NCI-H82 (cell line): Measurements from ENCODE around the gene LILRB5.
"Not testable (repeated sequence)": the region's sequence is repeated elsewhere in the genome, so short reads cannot be mapped to it uniquely, and the experiment has no call there.

ENCODE experiments used
- DNase-seq: peaks from one replicate; lab custom pipeline; 2025; lab: John Stamatoyannopoulos, UW

Gene LILRB5

GRCh38 chr19:54257116-54257480 lies at the start of gene LILRB5:
TSS of gene LILRB5 (minus strand) at chr19:54257273. CDS start at chr19:54257193, 80 bp downstream.
- DNase-seq = no peak

GRCh38 chr19:54305141-54305540 lies 48.1 kb upstream of the LILRB5 start:
- DNase-seq = no peak

- DNase-seq = no peak
These were observed 45.2 kb upstream of the LILRB5 start for GRCh38 chr19:54302257-54302656.

DNA sequence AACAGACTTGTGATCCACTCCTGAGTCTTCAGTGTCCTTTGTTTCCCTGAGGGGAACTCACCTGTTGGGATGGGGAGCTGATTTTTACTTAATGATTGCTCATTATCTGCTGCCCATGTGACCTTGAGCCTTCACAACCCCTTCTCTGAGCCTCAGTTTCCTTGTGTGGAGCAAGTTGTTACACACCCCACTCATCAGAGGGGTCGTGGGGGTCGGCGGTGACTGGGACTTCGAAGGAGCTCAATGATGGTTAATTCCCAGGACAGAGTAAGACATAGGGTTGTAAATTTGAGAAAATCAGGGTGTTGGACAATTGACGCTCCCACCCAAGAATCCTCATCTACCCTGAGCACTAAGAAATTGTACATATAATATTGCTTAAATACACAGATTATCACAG lies 42.4 kb upstream of the LILRB5 start:
- DNase-seq = no peak

DNA sequence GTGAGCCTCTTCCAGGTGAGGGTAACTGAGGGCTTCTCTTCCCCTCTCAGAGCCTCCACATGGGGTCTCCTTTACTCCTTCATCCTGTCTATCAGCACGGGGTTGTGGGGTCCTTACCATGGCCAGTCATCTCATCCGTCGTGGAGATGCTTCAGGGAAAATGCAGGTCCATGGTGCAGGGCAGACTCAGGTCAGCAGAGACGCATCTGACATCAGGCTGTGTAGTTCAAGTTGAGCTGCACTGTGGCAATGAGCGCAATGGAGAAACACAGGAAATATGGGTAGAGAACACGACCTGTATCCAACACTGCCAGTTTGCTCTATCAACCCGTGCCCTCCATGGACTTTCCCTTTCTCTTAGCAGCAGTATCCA lies 42.0 kb upstream of the LILRB5 start:
- no peak for DNase-seq

GRCh38 chr19:54298357-54299125 lies 41.5 kb upstream of the LILRB5 start:
- no peak for DNase-seq

- no peak for DNase-seq
These were observed 40.8 kb upstream of the LILRB5 start for GRCh38 chr19:54297759-54298305.

DNA sequence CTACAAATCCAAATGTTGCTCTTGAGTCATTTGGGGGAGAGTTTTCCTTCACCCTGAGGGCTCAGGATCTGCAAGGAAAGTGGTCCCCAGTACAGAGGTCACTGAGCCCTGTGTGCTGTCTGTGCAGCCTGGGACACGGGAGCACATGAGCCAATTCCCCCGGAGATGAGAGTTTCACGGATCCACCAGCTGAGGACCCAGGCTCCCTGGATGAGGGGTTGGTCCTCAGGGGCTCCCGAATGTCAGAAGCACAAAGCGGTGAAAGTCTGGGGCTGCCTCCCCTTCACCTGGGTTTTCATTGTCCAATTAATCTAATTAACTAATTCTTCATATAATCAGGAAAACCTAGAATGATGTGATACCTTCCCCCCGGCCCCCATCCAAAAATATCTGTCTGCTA lies 37.5 kb upstream of the LILRB5 start:
- no peak for DNase-seq

- DNase-seq = not testable (repeated sequence)
These were observed 32.1 kb upstream of the LILRB5 start for GRCh38 chr19:54289160-54289559.

DNA sequence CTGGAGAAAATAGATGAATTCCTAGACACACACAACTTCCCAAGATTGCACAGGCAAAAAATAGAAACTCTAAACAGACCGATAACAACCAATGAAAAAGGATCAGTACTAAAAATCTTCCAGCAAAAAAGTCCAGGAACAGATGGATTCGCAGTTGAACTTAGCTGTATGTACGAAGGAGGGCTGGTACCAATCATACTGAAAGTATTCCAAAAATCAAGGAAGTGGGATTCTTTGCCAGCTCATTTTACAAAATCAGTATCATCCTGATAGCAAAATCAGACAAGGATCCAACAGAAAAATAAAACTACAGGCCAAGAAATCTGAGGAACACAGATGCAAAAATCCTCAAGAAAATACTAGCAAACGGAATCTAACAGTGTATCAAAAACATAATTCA lies 30.4 kb upstream of the LILRB5 start:
- DNase-seq = no peak

DNA sequence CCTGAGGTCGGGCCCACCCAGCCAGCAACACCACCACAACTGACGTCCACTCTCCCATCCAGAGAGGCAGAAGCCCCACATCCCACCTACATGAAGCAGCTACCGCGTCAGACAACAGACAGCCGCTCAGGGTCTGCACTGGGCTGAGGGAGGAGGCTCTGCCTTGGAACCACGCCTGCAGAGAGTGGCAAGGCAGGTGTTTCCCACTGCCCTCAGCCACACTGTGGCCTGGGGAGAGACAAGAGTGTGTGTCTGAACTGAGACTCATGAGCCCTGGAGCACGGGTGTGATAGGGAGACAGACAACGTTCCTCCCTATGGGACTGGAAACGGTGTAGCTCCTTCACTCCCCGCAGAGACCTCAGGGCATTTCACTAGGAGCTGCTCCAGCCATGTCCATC lies 29.2 kb upstream of the LILRB5 start:
- not testable (repeated sequence) for DNase-seq

DNA sequence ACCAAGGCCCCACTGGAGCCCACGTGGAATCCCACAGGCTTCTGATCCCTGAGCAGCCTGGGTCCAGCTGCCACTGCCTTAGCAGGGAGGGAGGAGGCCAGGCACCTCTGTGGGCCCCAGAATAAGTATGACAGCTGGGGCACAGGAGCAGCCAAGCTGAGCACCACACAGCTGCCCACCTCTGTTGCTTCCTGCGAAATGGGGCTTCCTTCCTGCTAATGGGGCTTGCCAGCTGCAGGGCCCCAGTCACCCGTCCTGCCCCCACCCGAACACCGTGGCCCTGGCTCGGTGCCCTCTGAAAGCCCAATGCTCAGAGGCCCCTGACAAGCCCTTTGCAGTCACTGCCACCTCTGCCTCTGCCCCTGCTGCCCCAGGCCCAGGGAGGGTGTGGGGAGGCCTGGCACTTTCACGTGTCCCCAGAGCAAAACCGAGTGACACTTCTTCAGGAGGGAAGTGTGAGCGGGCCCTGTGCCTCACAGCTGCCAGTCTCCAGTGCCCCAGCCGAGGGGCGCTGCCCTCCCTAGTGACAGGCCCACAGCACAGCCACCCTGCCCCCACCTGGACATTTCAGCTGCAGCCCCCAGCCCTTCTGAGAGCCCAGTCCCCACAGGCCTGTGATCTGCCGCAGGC lies 28.5 kb upstream of the LILRB5 start:
- DNase-seq = not testable (repeated sequence)

DNA sequence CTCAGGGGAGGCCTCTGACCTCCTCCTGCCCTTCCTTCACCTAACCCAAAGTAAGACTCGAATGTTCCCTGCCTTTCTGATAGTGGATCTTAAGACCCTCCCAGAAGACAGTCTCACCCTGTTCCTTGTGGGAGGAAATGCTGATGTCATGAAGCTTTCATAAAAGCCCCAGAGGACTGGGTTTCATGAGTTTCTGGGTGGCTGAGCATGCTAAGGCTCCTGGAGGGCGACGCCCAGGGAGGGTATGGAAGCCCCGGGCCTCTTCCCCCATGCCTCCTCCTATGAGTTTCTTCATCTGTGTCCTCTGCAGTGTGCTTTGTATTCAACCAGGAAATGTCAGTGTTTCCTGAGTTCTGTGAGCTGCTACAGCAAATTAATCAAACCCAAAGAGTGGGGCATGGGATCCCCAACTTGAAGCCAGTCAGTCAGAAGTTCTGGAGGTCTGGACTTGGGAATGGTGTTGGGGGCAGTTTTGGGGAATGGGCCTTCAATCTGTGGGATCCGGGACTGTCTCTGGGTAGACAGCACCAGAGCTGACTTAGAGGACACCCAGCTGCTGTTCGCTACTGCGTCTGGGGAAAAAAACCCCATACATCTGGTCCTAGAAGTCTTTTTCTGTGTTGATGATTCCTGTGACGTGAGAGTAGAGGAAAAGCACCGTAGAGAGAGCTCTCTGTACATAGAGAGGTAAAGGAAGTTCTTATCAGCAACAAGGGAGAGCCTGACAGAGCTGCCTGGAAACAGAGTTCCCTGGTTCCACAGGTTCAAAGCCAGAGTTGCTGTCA lies 25.8 kb upstream of the LILRB5 start:
- no peak for DNase-seq

DNA sequence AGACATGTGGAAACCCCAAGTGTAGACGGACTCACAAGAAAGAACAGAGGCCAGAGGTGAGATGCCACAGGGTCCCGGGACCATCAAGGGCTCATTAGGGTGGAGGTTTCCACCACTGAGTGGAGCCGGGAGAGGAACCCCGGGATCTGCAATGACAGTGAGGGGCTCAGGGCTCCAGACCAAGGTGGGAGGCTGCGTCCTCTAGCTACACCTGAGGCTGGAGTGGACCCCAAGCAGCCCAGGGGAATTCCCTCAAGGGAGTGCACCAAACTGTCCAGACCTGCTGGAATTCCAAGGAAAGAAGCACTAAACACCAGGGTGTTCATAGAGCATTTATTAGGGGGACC lies 24.6 kb upstream of the LILRB5 start:
- DNase-seq = not testable (repeated sequence)

GRCh38 chr19:54281007-54281728 lies 24.1 kb upstream of the LILRB5 start, which contains the start of gene LILRB2:
TSS of gene LILRB2 (minus strand) at chr19:54281110. CDS start at chr19:54280496, 614 bp downstream.
- no peak for DNase-seq

DNA sequence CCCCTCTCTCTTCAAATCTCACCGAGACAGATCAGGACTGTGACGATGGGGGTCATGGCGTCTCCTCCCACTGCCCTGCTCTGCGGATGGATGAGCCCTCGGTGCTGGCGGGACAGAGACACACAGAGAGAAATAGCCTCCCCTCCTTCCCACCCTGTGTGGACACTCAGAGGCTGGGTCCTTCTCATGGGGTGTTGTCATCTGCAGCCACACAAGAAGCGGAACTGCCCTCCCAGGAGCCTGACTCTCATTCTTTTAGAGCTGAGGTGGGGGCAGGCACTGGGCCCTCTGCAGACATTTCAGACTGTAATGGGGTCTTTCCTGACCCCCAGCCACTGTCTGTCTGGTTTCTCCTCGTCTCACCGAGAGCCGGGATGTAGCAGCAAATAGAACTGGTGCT lies 23.4 kb upstream of the LILRB5 start:
- DNase-seq = not testable (repeated sequence)

DNA sequence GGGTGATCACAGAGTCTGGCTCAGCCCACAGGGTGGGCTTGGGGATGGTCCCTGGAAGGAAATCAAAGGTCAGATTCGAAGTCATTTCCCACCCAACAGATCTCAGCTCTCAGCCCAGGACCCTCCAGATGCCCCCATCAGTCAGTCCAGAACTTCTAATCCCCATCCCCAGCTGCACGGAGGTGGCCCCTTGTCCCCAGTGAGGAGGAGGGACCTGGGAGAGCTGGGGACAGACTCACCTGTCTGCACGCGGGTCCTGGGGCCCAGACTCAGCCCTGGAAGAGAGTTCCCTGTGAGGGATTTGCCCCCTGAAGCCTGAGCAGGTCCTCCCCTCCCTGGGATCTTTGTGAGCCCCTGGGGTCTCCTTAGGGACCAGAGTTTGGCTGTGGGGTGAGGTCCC lies 23.0 kb upstream of the LILRB5 start:
- not testable (repeated sequence) for DNase-seq

DNA sequence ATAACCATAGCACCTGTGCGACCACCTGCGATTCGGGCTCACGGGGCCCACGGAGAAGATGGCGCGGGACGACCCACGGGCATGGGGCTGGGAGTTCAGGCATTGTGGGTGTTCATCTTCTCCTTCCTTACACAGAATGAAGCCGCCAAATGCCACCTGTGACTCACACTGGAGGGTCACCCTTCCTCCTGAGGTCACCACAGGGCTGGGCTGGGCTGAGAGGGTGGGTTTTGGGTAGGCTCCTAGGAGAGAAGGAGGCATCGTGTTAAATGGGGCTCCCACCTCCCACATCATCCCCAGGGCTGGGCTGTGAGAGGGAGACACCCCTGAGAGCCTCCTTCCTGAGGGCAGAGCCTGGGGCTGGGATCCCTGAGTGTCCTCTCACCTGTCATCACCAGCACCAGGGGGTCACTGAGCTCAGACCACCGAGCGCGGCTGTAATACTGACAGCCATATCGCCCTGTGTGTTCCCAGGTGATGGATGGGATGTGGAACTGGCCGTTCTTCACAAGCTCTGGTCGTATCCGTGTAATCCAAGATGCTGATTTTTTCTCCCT lies 22.4 kb upstream of the LILRB5 start:
- DNase-seq = no peak

GRCh38 chr19:54278571-54279195 lies 21.6 kb upstream of the LILRB5 start:
- peak; percentile 40 for DNase-seq

DNA sequence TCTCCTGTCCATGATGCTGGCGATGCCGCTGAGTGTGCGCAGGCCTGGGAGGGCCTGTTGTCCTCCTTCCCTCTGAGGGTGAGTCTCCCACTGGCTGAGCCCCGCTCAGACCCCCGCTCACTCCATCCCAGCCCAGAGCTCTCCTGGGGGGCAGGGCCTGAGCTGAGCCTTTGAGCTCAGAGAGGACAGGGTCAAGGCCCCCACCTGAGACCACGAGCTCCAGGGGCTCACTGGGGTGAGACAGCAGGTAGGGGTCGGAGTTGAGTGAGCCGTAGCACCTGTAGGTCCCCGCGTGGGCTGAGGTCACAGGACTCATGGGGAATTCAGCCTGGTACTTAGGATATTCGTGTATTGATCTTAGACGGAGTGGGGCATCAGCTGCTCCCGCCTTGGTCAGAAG lies 21.0 kb upstream of the LILRB5 start:
- DNase-seq = not testable (repeated sequence)

DNA sequence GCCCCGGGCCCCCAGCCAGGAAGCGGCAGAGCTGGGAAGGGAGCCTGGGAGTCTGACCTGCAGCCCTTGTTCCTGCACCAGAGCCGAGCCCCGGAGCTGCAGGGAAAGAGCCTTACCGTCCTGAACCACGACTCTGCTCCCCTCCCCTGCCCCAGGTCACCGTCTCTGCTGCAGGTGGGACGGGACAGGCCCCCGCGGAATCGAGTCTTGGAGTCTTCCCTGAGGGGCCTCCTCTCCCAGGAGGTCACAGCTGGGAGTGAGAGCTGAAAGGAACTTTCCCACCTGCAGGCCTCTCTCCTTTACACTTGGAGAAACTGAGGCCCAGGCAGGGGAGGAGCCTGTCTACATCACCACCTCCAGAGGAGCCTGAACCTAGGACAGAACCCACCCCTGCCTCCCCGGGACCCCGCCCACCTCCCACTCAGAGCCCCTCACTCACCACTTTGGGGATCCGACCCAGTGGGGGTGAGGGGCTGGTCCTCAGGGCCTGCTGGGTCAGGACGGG lies 20.1 kb upstream of the LILRB5 start:
- not testable (repeated sequence) for DNase-seq
